ENCODE results near the gene SKA3.
"Not testable (repeated sequence)": the region's sequence is repeated elsewhere in the genome, so short reads cannot be mapped to it uniquely, and the experiment has no call there.

DNA sequence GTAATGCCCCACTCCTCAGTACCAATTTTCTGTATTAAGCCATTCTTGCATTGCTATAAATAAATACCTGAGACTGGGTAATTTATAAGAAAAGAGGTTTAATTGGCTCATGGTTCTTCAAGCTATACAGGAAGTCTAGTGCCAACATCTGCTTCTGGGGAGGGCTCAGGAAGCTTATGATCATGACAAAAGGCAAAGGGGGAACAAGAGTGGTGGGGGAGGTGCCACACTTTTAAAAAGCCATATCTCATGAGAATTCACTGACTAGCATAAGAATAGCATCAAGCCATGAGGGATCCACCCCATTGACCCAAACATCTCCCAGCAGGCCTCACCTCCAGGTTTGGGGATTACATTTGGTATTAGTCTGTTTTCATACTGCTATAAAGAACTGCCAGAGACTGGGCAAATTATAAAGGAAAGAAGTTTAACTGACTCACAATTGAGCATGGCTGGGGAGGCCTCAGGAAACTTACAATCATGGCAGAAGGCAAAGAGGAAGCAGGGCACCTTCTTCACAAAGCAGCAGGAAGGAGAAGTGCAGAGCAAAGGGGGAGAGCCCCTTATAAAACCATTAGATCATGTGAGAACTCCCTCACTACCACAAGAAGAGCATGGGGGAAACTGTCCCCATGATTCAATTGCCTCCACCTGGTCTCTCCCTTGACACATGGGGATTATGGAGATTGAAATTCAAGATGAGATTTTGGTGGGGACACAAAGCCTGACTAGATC is 25.3 kb upstream of the SKA3 start:
- TF ChIP-seq, protein P1, sequence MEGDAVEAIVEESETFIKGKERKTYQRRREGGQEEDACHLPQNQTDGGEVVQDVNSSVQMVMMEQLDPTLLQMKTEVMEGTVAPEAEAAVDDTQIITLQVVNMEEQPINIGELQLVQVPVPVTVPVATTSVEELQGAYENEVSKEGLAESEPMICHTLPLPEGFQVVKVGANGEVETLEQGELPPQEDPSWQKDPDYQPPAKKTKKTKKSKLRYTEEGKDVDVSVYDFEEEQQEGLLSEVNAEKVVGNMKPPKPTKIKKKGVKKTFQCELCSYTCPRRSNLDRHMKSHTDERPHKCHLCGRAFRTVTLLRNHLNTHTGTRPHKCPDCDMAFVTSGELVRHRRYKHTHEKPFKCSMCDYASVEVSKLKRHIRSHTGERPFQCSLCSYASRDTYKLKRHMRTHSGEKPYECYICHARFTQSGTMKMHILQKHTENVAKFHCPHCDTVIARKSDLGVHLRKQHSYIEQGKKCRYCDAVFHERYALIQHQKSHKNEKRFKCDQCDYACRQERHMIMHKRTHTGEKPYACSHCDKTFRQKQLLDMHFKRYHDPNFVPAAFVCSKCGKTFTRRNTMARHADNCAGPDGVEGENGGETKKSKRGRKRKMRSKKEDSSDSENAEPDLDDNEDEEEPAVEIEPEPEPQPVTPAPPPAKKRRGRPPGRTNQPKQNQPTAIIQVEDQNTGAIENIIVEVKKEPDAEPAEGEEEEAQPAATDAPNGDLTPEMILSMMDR (IDR thresholded peaks at IDR 0.05; ENCODE audit: low read depth, low read length), result not testable (repeated sequence)
- TF ChIP-seq EZH2phosphoT487 (IDR thresholded peaks at IDR 0.05; ENCODE audit: low read depth), result not testable (repeated sequence)
